ENCODE results near the gene MGLL.

Gene MGLL

GRCh38 chr3:127848131-127849129 lies 26.1 kb upstream of the MGLL start:
- Histone ChIP-seq H3K9ac (ENCODE audit: low read depth, low read length) (no peak overlapping the region), H3K36me3 (ENCODE audit: insufficient read depth, low read length) (no peaks in the 10 kb centered on the region), H3K9me3 (ENCODE audit: control insufficient read depth, insufficient read depth, low read length) (no peaks in the 10 kb centered on the region), H3K4me1 (ENCODE audit: insufficient read depth, low read length) (peaks cover 7% of the 10 kb centered on the region)

GRCh38 chr3:127847236-127847720 lies 25.0 kb upstream of the MGLL start:
- no peak overlapping the region for H3K9ac ChIP-seq (ENCODE audit: low read depth, low read length)
- H3K36me3 ChIP-seq (ENCODE audit: insufficient read depth, low read length): no peaks in the 10 kb centered on the region
- peaks cover 7% of the 10 kb centered on the region for H3K4me1 ChIP-seq (ENCODE audit: insufficient read depth, low read length)

GRCh38 chr3:127846576-127846975 lies 24.3 kb upstream of the MGLL start:
- H3K9ac ChIP-seq (ENCODE audit: low read depth, low read length): no peak overlapping the region

More at GRCh38 chr3:127847236-127847720, 25.0 kb upstream of the MGLL start:
- H3K9me3 ChIP-seq (ENCODE audit: control insufficient read depth, insufficient read depth, low read length): no peaks in the 10 kb centered on the region

GRCh38 chr3:127844326-127844942 lies 22.1 kb upstream of the MGLL start:
- Histone ChIP-seq H3K9ac (ENCODE audit: low read depth, low read length) (no peak overlapping the region), H3K36me3 (ENCODE audit: insufficient read depth, low read length) (no peaks in the 10 kb centered on the region), H3K4me1 (ENCODE audit: insufficient read depth, low read length) (peaks cover 7% of the 10 kb centered on the region), H3K9me3 (ENCODE audit: control insufficient read depth, insufficient read depth, low read length) (no peaks in the 10 kb centered on the region)

More at GRCh38 chr3:127846576-127846975, 24.3 kb upstream of the MGLL start:
- H3K36me3 ChIP-seq (ENCODE audit: insufficient read depth, low read length): no peaks in the 10 kb centered on the region
- peaks cover 7% of the 10 kb centered on the region for H3K4me1 ChIP-seq (ENCODE audit: insufficient read depth, low read length)
- no peaks in the 10 kb centered on the region for H3K9me3 ChIP-seq (ENCODE audit: control insufficient read depth, insufficient read depth, low read length)

GRCh38 chr3:127840671-127841070 lies 18.4 kb upstream of the MGLL start:
- Histone ChIP-seq H3K36me3 (ENCODE audit: insufficient read depth, low read length) (no peaks in the 10 kb centered on the region), H3K9me3 (ENCODE audit: control insufficient read depth, insufficient read depth, low read length) (no peaks in the 10 kb centered on the region), H3K4me1 (ENCODE audit: insufficient read depth, low read length) (no peaks in the 10 kb centered on the region; the same call in 1 of the 2 replicates), H3K9ac (ENCODE audit: low read depth, low read length) (no peak overlapping the region)

- no peak overlapping the region for H3K9ac ChIP-seq (ENCODE audit: low read depth, low read length)
- H3K9me3 ChIP-seq (ENCODE audit: control insufficient read depth, insufficient read depth, low read length): no peaks in the 10 kb centered on the region
- no peaks in the 10 kb centered on the region for H3K36me3 ChIP-seq (ENCODE audit: insufficient read depth, low read length)
- no peaks in the 10 kb centered on the region; the same call in 1 of the 2 replicates for H3K4me1 ChIP-seq (ENCODE audit: insufficient read depth, low read length)
These were observed 16.8 kb upstream of the MGLL start for GRCh38 chr3:127839099-127839498.

- H3K9ac ChIP-seq (ENCODE audit: low read depth, low read length): no peak overlapping the region
- no peaks in the 10 kb centered on the region; the same call in 1 of the 2 replicates for H3K9me3 ChIP-seq (ENCODE audit: control insufficient read depth, insufficient read depth, low read length)
- H3K36me3 ChIP-seq (ENCODE audit: insufficient read depth, low read length): no peaks in the 10 kb centered on the region
- no peaks in the 10 kb centered on the region for H3K4me1 ChIP-seq (ENCODE audit: insufficient read depth, low read length)
These were observed 13.9 kb upstream of the MGLL start for GRCh38 chr3:127835993-127836882.

- Histone ChIP-seq H3K9ac (ENCODE audit: low read depth, low read length) (no peak overlapping the region), H3K4me1 (ENCODE audit: insufficient read depth, low read length) (no peaks in the 10 kb centered on the region), H3K9me3 (ENCODE audit: control insufficient read depth, insufficient read depth, low read length) (no peaks in the 10 kb centered on the region; the same call in 1 of the 2 replicates), H3K36me3 (ENCODE audit: insufficient read depth, low read length) (no peaks in the 10 kb centered on the region)
These were observed 12.5 kb upstream of the MGLL start for GRCh38 chr3:127834771-127835170.

- H3K9me3 ChIP-seq (ENCODE audit: control insufficient read depth, insufficient read depth, low read length): no peaks in the 10 kb centered on the region; the same call in 1 of the 2 replicates
- H3K4me1 ChIP-seq (ENCODE audit: insufficient read depth, low read length): no peaks in the 10 kb centered on the region
- H3K9ac ChIP-seq (ENCODE audit: low read depth, low read length): no peak overlapping the region
- H3K36me3 ChIP-seq (ENCODE audit: insufficient read depth, low read length): no peaks in the 10 kb centered on the region
These were observed 11.1 kb upstream of the MGLL start for GRCh38 chr3:127833281-127834032.

- no peaks in the 10 kb centered on the region for H3K36me3 ChIP-seq (ENCODE audit: insufficient read depth, low read length)
- no peaks in the 10 kb centered on the region for H3K4me1 ChIP-seq (ENCODE audit: insufficient read depth, low read length)
- H3K9ac ChIP-seq (ENCODE audit: low read depth, low read length): no peak overlapping the region
- no peaks in the 10 kb centered on the region; the same call in none of the 2 replicates for H3K9me3 ChIP-seq (ENCODE audit: control insufficient read depth, insufficient read depth, low read length)
These were observed 9.4 kb upstream of the MGLL start for GRCh38 chr3:127831723-127832172.

- H3K4me1 ChIP-seq (ENCODE audit: insufficient read depth, low read length): no peaks in the 10 kb centered on the region
- no peak overlapping the region for H3K9ac ChIP-seq (ENCODE audit: low read depth, low read length)
- no peaks in the 10 kb centered on the region for H3K36me3 ChIP-seq (ENCODE audit: insufficient read depth, low read length)
- H3K9me3 ChIP-seq (ENCODE audit: control insufficient read depth, insufficient read depth, low read length): no peaks in the 10 kb centered on the region; the same call in none of the 2 replicates
These were observed 7.2 kb upstream of the MGLL start for GRCh38 chr3:127829537-127829936.

GRCh38 chr3:127827808-127828207 lies 5.5 kb upstream of the MGLL start:
- Histone ChIP-seq H3K4me1 (ENCODE audit: insufficient read depth, low read length) (no peaks in the 10 kb centered on the region), H3K36me3 (ENCODE audit: insufficient read depth, low read length) (no peaks in the 10 kb centered on the region), H3K9me3 (ENCODE audit: control insufficient read depth, insufficient read depth, low read length) (no peaks in the 10 kb centered on the region; the same call in 1 of the 2 replicates), H3K9ac (ENCODE audit: low read depth, low read length) (no peak overlapping the region)

- Histone ChIP-seq H3K4me1 (ENCODE audit: insufficient read depth, low read length) (peaks cover 13% of the 10 kb centered on the region), H3K36me3 (ENCODE audit: insufficient read depth, low read length) (no peaks in the 10 kb centered on the region), H3K9ac (ENCODE audit: low read depth, low read length) (no peak overlapping the region), H3K9me3 (ENCODE audit: control insufficient read depth, insufficient read depth, low read length) (no peaks in the 10 kb centered on the region; the same call in 1 of the 2 replicates)
These were observed 3.4 kb upstream of the MGLL start for GRCh38 chr3:127825756-127826155.

All from ES-I3 (cell line).